Hepatocyte (in vitro differentiated cells): ENCODE data around the gene PTPRK.

Experiments used
- EZH2phosphoT487 ChIP-seq: fragments of 200-600 bp; sonication (generic); IDR thresholded peaks from one replicate; pipeline ENCODE4 v1.6.1; 2018; ENCODE audit warnings: antibody characterized with exemption, mild to moderate bottlenecking, low read depth, moderate library complexity; ENCODE audit not compliant: unreplicated experiment, severe bottlenecking
- TF ChIP-seq, protein P1 (sequence below): fragments of 200-600 bp; sonication (generic); IDR thresholded peaks from 2 replicates; pipeline ENCODE4 v1.5.1; 2016; ENCODE audit warnings: antibody characterized with exemption, mild to moderate bottlenecking; ENCODE audit not compliant: poor library complexity

DNA sequence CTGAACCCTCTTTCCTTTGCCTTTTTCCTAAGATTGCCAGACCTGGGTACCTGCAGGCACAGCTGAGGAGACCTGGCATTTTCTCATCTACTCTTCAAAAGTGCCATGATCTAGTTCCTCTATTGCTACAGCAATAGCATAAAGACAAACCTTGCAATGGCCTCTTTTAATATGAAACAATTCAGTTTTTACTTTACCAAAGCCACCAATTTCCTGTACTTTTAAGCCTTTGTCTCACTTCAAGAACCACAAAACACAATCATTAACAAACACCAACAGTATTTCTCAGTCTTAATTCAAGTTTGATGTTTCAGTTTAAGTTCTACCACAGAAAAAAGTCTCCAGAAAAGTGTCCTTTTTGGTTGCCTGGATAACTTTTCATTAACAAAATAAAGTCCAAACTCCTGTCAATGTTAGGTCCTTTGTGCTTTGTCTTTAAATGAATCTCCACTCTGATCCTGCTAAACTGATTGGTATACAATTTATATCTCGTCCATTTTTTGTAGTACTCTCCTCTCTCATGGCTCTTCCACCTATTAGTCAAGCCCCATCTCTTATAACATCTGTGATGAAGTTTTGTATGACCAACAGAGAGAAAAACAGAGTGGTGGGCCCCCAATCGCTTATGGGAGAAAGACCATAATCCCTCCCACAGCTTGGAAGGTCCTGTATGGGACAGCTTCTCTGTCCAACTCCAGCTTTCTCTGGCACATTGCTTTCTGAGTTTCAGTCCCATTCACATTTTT is 569.1 kb downstream of the PTPRK start:
- TF ChIP-seq, protein P1, sequence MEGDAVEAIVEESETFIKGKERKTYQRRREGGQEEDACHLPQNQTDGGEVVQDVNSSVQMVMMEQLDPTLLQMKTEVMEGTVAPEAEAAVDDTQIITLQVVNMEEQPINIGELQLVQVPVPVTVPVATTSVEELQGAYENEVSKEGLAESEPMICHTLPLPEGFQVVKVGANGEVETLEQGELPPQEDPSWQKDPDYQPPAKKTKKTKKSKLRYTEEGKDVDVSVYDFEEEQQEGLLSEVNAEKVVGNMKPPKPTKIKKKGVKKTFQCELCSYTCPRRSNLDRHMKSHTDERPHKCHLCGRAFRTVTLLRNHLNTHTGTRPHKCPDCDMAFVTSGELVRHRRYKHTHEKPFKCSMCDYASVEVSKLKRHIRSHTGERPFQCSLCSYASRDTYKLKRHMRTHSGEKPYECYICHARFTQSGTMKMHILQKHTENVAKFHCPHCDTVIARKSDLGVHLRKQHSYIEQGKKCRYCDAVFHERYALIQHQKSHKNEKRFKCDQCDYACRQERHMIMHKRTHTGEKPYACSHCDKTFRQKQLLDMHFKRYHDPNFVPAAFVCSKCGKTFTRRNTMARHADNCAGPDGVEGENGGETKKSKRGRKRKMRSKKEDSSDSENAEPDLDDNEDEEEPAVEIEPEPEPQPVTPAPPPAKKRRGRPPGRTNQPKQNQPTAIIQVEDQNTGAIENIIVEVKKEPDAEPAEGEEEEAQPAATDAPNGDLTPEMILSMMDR: no peak
- TF ChIP-seq EZH2phosphoT487: no peak
